ENCODE measurements around the gene FAM216B.
"Not testable (repeated sequence)": the region's sequence is repeated elsewhere in the genome, so short reads cannot be mapped to it uniquely, and the experiment has no call there.

Gene FAM216B

GRCh38 chr13:42781352-42781751 lies at the start of gene FAM216B:
FAM216B (plus strand) TSS chr13:42781584; CDS start chr13:42784068, 2,484 bp downstream.
- DNase-seq = no peak

DNA sequence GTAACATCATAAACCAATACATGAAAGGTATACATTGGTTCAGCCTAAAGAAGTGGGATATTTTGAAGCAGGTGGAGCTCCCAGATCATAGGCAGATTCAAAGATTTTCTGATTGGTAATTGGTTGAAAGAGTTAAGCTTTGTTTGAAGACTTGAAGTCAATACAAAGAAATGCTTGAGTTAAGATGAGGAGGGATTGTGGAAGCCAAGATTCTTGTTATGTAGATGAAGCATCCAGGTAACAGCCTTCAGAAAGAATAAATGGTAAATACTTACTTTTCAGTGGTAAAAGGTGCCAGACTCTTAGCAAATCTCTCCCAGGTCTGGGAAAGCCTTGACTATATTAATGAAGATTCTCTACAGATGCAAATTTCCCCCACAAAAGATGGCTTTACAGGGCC lies 49.3 kb upstream of the FAM216B start:
- DNase-seq = no peak

DNA sequence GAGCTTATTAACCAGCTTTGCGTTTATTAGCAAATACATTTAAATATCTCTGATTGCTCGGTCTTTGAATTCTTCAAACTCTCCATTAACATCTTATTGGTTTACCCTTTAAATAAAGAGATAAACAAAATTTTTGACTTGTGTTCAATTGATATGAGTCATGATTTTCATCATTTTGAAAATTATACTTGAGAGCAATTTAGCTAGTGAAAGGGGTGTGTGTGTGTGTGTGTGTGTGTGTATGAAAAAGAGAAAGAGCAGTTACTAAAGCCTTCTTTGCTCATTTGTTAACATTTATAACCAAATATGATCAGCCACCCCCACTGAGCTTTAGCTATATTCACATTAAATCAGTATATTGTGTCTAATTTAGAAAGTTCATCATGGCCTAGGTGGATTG lies 48.3 kb upstream of the FAM216B start:
- no peak for DNase-seq

DNA sequence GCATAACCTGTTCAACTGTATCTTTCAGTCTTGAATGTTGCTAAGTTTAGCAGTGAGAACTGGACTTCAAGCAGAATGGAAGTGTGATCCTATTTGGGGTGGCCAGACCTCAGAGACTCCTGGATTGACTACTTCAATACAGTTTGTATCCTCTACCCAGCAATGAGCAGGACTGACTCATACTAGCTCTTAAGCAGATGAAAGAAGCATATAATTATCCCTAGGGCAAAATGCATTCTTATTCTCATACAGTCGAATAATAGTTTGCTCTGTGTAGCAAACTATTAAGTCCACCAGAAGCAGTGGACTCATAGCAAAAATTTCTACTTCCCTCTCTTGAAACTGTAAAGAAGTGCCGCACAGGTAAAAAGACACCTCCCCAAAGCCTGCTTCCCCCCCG lies 46.4 kb upstream of the FAM216B start:
- no peak for DNase-seq

DNA sequence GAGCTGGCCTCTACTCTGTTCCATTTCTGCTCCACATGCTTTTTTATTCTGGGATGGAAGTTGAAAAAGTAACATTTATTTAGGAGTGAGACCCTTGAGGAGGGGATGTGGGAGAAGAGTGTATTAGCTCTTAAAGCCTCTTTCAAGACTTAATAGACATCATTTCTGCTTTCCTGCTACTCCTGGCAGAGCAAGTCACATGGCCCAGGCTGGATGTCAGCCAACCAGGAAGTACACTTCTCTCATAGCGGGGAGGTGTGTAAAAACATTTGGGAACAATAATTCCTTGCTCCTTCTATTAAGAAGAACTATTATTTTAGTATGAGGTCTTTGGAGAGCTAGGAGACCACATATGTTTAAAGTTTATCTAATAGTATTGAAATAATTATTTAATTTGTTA lies 40.6 kb upstream of the FAM216B start:
- no peak for DNase-seq

DNA sequence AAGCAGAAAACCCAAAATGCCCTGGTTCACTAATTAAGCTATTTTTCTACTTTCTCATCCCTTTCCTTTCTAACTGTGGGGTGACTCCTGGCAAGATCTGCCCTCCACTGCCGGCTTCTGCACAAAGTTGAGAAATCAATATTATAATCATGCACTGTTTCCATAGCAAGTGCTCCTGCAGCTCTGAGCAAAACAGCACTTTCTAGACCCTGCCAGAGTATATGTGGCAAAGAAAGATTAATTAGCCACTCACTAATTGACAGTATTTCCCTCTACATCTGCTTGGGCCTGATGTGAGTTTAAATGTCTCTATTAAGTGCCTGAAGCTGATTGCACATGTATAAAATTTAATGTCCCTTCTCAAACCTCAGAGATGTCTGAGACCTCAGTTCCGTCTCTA lies 39.5 kb upstream of the FAM216B start:
- DNase-seq = no peak

- no peak for DNase-seq
These were observed 35.7 kb upstream of the FAM216B start for GRCh38 chr13:42745655-42746054.

- no peak for DNase-seq
These were observed 34.5 kb upstream of the FAM216B start for GRCh38 chr13:42746866-42747265.

GRCh38 chr13:42747399-42747873 lies 33.9 kb upstream of the FAM216B start:
- no peak for DNase-seq

- no peak for DNase-seq
These were observed 30.6 kb upstream of the FAM216B start for GRCh38 chr13:42750794-42751193.

GRCh38 chr13:42751693-42752092 lies 29.7 kb upstream of the FAM216B start:
- no peak for DNase-seq

GRCh38 chr13:42752731-42753130 lies 28.7 kb upstream of the FAM216B start:
- DNase-seq = no peak

DNA sequence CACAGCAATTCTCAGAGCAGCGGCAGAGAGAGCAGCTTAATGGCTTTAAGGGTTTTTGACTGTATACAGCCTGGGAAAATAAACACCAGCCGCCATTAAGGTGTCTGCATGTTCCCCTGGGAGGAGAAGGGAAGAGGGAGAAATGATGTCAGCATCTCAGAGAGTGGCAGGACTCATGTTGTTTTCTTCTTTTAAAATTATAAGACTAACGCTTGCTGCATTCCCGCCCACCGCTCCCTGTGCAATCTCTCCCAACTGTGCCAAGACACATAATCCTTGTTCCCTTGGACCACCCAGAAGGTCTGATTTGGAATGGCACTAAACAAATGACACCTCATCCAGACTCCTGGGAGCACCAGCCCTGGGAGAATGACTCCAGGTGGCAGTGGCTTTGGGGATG lies 27.7 kb upstream of the FAM216B start:
- no peak for DNase-seq

DNA sequence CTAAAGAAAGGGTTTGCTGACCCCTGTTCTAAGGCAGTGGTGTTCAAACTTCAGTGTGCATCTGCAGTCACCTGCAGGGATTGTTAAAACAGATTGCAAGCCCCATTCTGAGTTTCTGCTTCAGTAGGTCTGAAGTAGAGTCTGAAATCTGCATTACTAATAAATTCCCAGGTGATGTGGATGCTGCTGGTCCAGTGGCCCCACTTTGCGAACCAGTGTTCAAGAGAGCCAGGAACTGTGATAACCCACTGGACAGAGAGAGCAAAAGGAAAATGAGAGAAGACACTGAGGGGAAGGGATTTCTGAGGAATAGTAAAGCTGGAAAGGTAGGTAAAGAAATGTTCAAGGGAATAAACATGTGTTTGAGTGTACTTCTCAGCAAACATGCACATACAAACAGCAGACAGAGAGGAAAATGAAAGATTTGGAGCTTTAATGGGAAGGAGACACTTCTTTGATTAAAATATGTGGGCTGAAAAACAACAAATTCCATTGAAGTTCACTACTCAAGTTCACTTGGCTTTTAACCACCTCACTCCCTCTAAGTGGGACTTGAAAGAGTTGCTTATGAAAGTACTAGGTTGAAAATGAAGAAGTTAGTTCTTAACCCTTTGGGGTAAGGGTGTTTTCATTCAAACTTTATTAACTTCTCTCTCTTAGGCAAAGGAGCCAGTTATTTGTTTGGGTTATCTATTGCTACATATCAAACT lies 26.4 kb upstream of the FAM216B start:
- no peak for DNase-seq

GRCh38 chr13:42757678-42758420 lies 23.5 kb upstream of the FAM216B start:
- DNase-seq = no peak

GRCh38 chr13:42758515-42758914 lies 22.9 kb upstream of the FAM216B start:
- DNase-seq = no peak

GRCh38 chr13:42760951-42761350 lies 20.4 kb upstream of the FAM216B start:
- DNase-seq = no peak

DNA sequence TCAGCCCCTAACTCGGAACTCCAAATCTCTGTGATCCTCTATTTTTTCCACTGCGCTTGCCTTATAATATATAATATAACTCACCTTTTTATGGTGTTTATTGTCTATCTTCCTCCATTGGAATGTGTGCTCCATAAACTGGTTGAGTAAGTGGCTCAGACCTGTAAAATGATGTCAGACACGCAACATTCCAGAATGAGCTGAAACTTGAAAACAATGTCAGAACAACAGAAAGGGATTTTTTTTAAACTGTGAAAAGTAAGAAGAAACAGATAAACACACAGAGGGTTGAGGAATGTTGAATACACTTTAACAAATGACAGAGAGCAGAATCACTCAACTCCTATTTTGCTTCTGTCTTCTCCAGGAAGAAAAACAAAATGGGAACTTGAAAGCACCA lies 19.1 kb upstream of the FAM216B start:
- DNase-seq = no peak

GRCh38 chr13:42762917-42763316 lies 18.5 kb upstream of the FAM216B start:
- DNase-seq = no peak

DNA sequence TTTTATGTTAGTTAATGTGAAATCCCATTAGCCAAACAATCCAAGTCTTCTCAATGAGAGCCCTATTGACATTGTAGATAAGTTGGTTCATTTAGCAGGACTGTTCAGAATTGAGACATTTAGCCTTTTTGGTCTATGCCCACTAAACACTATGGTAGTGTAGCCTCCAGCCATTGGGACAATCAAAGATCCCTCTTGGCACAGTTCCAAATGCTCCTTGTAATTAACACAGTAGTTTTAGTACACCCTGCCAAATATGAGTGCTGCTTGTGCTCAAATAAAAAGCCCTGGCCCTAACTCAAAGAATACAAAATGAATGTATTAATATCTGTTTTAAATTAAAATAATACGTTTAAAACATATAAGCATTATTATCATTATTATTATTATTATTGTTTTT lies 15.4 kb upstream of the FAM216B start:
- DNase-seq = no peak

DNA sequence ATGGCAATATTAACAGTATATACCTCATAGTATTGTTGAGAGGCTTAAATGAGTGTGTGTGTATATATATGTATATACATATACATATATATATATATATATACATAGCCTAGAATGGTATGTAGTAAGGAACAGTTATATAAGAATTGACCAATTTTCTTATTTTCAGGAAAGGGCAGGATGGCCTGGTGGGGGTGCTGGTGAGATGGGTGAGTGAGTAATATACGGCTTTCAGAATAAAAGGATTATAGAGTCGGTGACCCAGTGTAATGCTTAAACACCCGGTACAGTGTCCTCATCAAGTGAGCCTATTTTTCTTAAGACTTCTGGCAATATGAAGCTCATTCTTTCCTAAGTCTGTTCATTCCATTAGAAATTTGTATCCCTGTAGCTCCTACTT lies 11.7 kb upstream of the FAM216B start:
- DNase-seq = no peak

- DNase-seq = not testable (repeated sequence)
These were observed 4.8 kb upstream of the FAM216B start for GRCh38 chr13:42776558-42776957.

DNA sequence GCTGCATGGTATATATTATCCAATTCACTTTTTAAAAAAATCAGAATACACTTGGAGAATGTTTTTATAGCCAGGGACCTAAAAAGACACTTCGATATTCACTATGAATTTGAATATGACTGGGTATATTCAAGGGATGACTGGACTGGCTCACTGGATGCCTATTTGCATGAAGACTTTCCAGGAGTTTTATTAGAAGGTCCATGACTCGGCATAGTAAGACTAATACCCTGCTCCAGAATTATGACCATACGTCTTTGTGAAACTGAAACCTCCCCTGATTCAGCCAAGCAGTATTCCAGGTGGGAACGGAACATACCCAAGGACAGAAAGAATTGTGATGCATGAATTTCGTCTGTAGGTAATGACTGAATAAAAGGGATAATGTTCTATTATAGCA lies 3.9 kb upstream of the FAM216B start:
- no peak for DNase-seq

GRCh38 chr13:42780044-42780443 lies 1.3 kb upstream of the FAM216B start:
- no peak for DNase-seq

- no peak for DNase-seq
These were observed 5.3 kb downstream of the FAM216B start for GRCh38 chr13:42786715-42787114.

All from activated CD4-positive, alpha-beta T cell treated with anti-CD3 and anti-CD28 coated beads for 1 hour (primary cell).